22Rv1 (cell line): ENCODE data around the gene ZNF92.
"Not testable (repeated sequence)": the region's sequence is repeated elsewhere in the genome, so short reads cannot be mapped to it uniquely, and the experiment has no call there.

ENCODE experiments used
- CTCF ChIP-seq: fragments of 450-650 bp; IDR thresholded peaks from 2 replicates; pipeline ENCODE4 v1.5.1; 2017; ENCODE audit warnings: mild to moderate bottlenecking
- ZFX ChIP-seq: fragments of 450-650 bp; IDR thresholded peaks from 2 replicates; pipeline ENCODE4 v1.6.1; 2017; ENCODE audit warnings: antibody characterized with exemption, borderline replicate concordance

GRCh38 chr7:65398671-65399070, 25.0 kb downstream of the ZNF92 start:
- not testable (repeated sequence) for TF ChIP-seq CTCF, ZFX
